ENCODE data around the gene LAMA3.

Gene LAMA3

GRCh38 chr18:23689031-23689615 lies at the start of gene LAMA3:
Gene LAMA3, plus strand, starts transcription at chr18:23689453. Its CDS starts 231 bp downstream, at chr18:23689684.
- peak; percentile 47 for DNase-seq

GRCh38 chr18:23640052-23640451 lies 49.2 kb upstream of the LAMA3 start:
- no peak for DNase-seq

DNA sequence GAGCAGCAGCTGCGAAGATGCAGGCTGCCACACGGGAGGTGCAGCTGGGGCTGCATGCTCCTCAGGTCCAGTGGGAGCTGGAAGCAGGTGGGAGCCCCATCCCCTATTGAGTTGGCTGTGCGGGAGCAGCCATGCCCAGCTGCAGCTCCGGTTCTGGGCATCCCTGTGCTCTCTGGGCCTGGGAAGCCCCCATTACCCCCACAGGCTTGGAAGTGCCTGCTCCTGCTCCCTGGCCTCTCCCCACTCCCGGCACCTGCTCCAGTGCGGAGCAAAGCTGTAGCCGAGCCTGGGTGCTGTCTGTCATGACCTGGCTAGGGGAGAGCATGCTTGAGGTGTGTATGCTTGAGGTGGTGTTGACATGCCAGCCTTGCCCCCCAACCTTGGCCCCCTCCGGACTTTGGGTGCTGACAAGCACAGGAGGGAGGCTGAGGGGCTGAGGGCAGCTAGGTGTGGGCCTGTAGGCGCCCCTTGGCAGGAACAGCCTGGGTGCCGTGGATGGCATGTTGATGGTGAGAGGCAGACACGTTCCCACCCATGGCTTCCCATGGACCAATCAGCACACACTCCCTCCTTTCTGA lies 48.0 kb upstream of the LAMA3 start:
- DNase-seq = no peak

- no peak for DNase-seq
These were observed 47.2 kb upstream of the LAMA3 start for GRCh38 chr18:23641937-23642666.

DNA sequence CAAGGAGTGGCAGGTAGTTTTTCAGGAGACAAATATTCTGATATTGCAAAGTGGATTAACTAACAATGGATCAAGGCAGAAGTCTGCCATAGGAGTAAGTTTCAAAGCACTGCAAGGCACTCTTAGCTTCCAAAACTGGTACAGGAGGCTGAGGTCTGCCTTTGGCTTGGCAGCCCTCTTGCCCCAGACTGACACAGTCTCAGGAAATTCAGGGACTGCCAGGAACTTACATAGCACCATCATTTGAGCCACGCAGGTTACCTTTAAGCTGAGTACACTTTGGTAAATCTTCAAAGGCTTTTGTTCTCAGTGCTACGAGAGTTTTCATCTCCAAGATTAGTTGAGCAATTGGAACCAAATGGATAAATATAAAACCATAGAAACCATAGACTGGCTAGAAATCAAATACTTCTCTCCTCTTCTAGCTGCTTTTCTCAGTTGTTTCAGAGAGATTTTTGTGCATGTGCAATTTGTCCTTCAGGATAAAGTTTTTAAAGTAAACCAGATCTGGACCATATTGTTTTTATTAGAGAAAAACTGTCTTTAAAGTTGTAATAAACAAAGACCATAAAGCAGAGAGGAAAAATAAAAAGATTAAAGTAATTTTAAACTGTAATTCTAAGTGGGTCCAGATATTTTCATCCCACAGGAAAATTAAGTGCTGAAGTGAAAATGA lies 45.3 kb upstream of the LAMA3 start:
- DNase-seq = no peak

DNA sequence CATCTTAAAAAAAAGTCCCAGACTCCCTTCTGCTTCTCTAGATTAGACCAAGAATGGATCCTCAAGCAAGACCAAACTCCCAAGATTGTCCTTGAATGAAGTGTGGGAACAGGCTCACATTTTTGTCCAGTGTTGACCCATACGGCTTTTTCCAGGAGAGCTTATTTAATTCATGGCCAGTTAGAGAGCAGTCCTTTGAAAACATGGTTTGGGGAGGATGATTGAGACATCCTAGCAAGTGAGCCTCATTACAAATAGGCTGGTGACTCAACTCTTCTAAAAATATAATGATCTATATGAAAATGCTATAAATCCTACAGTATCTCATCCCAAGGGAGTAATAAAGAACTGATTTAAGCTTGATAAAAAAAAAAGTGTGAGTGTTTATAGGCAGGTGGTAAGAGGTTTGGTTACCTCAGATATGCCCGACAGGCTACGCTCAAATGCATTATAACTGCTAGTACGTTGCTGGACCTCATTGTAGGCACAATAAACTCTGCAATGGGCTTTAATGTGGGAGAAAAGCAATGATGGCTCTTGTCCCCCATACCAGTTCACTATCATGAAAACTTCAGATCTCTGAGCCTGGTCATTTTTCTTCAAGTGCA lies 43.6 kb upstream of the LAMA3 start:
- DNase-seq = no peak

GRCh38 chr18:23646282-23646681 lies 43.0 kb upstream of the LAMA3 start:
- no peak for DNase-seq

DNA sequence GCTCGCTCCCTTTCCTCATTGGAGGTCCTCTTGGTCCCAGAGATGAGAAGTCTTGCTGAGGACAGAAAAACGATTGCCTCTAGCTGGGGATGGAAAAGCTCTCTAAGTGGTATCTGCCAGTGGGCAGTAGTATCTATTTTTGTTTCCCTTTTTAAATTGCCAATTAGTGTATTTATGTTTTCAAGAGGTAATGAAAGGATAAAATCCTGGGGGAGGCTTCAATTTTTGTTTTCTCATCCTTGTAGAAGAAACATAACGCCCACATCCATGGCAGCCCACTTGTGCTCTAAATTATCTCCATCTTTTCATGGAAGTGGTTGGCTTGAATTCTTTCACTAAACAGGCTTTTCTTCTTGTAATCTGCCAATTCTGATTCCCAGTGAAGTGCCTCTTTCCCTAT lies 40.8 kb upstream of the LAMA3 start:
- no peak for DNase-seq

DNA sequence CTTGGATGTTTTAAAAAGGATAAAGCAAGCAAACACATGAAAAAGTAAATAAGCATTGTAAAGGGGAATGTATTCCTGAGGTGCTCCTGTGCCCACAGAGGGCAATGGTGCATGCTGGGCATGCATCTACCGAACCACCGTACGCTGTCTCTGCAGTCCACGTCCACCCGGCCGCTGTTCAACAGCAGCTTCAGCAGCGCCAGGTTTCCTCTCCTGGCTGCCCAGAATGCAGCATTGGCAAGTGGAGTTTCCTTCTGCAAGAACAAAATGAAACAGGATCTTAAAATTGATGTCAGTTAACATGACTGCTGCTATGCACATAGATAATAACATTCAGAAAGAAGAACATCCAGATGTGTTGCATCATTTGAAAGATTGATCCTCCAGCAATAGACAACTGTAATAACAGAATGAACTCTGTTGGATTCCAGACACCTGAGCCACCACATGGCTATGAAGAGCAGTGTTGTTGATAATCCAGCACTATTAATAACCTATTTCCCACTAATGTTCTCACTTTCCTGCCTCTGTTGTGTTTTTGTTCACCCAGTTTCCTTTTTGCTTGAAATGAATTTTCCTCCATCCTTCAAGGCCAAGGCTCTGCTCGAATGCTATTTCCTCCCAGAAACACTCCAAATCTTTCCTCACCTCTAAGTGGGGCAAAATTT lies 40.2 kb upstream of the LAMA3 start:
- DNase-seq = no peak

GRCh38 chr18:23650968-23651927 lies 38.0 kb upstream of the LAMA3 start:
- DNase-seq = no peak

- no peak for DNase-seq
These were observed 37.0 kb upstream of the LAMA3 start for GRCh38 chr18:23652232-23652631.

DNA sequence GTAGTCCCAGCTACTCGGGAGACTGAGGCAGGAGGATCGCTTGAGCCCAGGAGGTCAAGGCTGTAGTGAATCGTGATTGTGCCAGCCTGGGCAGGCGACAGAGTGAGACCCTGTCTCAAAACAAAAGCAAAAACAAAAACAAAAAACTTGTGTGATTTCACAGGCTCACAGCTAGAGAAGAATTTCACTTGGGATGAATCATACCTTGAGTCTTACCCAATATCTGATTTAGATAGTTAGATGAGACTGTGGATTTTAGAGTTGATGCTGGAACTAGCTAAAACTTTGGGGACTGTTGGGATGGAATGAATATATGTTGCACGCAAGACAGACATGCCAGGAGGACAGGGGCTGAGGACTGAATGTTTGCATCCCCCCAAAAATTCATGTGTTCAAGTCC lies 31.0 kb upstream of the LAMA3 start:
- DNase-seq = no peak

DNA sequence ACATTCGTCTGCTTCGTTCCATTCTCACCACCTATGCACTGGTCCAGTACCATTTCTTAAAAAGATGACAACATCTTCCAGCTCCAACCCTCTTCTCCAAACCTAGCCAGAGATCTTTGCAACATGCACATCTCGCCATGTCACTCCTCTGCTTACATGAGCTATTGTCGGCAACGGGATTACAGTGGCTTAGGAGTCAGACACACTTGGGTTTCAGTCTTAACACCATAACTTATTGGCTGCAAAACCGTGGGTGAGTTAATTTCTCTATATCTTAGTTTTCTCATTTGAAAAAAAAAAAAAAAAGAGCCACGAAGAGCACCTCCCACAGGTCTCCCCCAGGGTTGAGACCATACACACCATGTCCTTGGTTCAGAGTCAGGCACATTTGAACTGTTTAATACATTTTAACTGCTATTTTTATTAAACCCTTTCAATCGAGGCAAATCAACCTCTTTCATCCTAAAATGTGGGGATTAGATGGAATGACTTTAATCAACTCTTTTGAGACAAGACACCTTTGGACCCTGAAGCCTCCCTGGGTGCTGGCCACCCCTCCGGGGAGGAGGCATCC lies 27.4 kb upstream of the LAMA3 start:
- DNase-seq = no peak

GRCh38 chr18:23662309-23663263 lies 26.7 kb upstream of the LAMA3 start, which contains the start of gene ANKRD29:
Gene ANKRD29, minus strand, starts transcription at chr18:23662911. Its CDS starts 181 bp downstream, at chr18:23662730.
- no peak for DNase-seq

DNA sequence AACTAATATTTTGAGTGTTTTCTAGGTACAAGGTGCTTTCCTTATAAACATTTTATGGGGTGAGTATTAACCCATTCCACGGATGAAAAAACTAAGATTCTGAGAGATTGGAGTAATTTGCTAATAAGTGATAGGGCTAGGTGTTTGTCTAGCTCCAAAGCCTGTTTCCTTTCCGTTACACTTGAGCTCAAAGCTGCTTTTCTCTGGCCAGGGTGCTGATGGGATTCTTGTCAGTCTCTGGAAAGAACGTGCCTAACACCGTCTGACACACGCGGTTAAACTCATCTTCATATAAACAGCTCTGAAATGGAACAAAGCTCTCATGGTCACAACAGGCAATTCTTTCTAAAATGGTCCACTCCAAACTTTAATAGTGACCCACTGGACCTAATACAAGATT lies 24.6 kb upstream of the LAMA3 start:
- no peak for DNase-seq

GRCh38 chr18:23667114-23667513 lies 22.1 kb upstream of the LAMA3 start:
- DNase-seq = no peak

DNA sequence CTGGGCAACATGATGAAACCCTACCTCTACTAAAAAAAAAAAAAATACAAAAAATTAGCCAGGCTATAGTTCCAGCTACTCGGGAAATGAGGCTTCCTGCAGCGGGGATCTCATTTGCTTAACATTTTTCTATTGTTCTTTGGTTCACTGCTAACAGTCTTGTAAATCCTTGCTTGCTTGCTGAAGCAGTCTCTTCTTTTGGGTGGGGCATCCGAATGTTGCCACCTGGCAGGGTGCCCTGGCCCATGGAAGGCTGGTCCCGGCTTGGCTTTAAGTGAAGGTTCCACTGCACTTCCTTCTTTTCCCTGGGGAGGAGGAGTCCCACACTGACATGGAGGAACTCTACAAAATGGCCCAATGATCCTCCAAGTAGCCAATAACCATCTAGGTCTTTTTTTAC lies 20.5 kb upstream of the LAMA3 start:
- no peak for DNase-seq

DNA sequence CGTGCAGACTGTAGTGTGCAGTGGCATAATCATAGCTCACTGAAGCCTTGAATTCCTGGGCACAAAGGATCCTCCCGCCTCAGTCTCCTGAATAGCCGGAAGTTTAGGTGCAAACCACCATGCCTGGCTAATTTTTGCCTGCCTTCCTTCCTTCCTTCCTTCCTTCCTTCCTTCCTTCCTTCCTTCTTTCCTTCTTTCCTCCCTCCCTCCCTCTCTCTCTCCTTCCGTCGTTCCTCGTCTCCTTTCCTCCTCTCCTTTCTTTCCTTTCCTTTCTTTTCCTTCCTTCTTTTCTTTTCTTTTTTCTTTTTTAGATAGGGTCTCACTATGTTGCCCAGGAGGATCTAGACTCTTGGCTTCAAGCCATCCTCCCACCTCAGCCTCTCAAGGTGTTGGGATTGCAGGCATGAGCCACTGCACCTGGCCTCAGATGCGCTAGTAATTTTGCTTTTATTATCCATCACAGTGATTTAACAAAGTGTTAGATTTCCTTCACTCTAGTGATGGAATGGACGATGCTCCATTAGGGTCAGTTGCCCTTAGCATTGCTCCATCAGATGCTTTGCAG lies 20.0 kb upstream of the LAMA3 start:
- no peak for DNase-seq

- DNase-seq = no peak
These were observed 19.3 kb upstream of the LAMA3 start for GRCh38 chr18:23669804-23670405.
